ENCODE data around the gene HLA-DRA. TPM values are rescaled to one million over a fixed set of nuclear protein-coding genes. Genes with fewer than 3 reads are reported as not detected.

The HLA-DRA gene
- total and polyA plus RNA-seq, 9 of the 15 experiments (the other 6 are each of a cell fraction or from before 2014, with no cell fraction given): 0.18 to 1.8 (median 0.41) TPM; not detected in 4

DNA sequence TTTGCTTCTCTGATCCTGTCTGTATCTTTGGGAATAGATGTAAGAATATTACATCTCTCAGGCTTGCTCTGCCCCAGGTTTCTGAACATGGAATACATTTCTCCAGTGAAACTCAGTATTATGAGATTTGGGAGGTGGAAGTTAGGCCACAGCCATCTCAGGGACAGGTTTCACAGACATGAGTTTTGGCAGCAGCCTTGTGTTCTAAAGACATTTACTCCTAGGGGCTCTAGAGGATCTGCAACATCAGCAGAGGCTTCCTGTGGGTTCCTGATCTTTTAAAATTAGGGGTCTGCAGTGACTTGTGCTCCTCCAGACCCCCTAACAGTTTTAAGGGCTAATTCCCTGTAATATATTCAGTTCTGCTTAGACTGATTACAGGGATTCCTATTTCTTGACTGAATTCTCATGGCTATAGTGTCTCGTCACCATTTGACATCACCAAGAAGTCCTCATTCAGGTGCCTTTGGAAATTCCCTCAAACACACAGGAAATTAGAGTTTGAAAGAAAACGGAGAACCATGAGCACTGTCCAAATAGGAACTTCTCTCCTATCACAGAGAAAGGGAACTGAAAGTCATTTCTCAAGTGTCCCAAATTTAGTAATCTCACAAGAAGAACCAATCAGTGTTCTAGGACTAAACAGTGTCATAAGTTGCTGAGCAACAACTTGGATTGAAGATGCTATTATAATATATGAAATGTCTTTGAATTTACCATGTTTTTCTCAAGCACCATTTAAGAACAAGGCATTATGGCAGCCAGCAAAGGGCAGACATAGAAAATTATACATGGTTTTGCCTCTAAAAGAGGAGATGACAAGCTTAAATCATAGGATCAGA lies 2.5 kb upstream of the HLA-DRA start:
- H3K9ac ChIP-seq (ENCODE audit: insufficient read depth in 1 of 2, low read depth in 2 of 2, low read length in 2 of 2): no peak overlapping the region
- no peaks in the 10 kb centered on the region for H3K9me1 ChIP-seq (ENCODE audit: control insufficient read depth, insufficient read depth, low read length)
- H3K9me3 ChIP-seq (replicated peaks; ENCODE audit: control insufficient read depth, insufficient read depth, low read depth, low read length): no peaks in the 10 kb centered on the region
- CTCF ChIA-PET (ENCODE audit: low intra/inter-chr PET ratio): interaction anchor here (0.6 kb wide), 1 partner anchor 76 kb away, joined by 4 read pairs; no protein-coding TSS in a partner anchor
- no peak overlapping the region for H3K4me2 ChIP-seq (ENCODE audit: insufficient read depth, low read length)
- POLR2A ChIA-PET: no interaction called here
- H2AFZ ChIP-seq (ENCODE audit: low read depth, low read length): no peak overlapping the region
- H3K27me3 ChIP-seq (ENCODE audit: control insufficient read depth in 2 of 2, insufficient read depth in 2 of 2, low read length in 2 of 2): peaks cover 0 to 2% of the 10 kb centered on the region in 2 experiments; a peak in 2 of 5 replicates
- no peaks in the 10 kb centered on the region for H4K20me1 ChIP-seq (replicated peaks; ENCODE audit: control insufficient read depth, insufficient read depth, low read length)
- TF ChIP-seq POLR3G (IDR thresholded peaks at IDR 0.05; ENCODE audit: extremely low read depth, insufficient read length, insufficient replicate concordance) (no peak), TCF7 (IDR thresholded peaks at IDR 0.05; ENCODE audit: borderline replicate concordance) (no peak), GATAD2A (IDR thresholded peaks at IDR 0.05) (no peak), HLTF (IDR thresholded peaks at IDR 0.05) (no peak), TEAD2 (tag; IDR thresholded peaks at IDR 0.05) (no peak), RFX5 (IDR thresholded peaks at IDR 0.05; ENCODE audit: low read depth, low read length) (peak; percentile 94), CREB1 (IDR thresholded peaks at IDR 0.05) (no peak), CREB1 (CRISPR knock-in tag; IDR thresholded peaks at IDR 0.05) (0 out of 2 replicates have a peak, but pooled peaks have one; percentile 17), RBM17 (IDR thresholded peaks at IDR 0.05; ENCODE audit: borderline replicate concordance, low read depth, low read length) (no peak), NONO (IDR thresholded peaks at IDR 0.05; ENCODE audit: low read depth in 2 of 2, low read length in 1 of 2) (no peak)
- TF ChIP-seq, protein P1, sequence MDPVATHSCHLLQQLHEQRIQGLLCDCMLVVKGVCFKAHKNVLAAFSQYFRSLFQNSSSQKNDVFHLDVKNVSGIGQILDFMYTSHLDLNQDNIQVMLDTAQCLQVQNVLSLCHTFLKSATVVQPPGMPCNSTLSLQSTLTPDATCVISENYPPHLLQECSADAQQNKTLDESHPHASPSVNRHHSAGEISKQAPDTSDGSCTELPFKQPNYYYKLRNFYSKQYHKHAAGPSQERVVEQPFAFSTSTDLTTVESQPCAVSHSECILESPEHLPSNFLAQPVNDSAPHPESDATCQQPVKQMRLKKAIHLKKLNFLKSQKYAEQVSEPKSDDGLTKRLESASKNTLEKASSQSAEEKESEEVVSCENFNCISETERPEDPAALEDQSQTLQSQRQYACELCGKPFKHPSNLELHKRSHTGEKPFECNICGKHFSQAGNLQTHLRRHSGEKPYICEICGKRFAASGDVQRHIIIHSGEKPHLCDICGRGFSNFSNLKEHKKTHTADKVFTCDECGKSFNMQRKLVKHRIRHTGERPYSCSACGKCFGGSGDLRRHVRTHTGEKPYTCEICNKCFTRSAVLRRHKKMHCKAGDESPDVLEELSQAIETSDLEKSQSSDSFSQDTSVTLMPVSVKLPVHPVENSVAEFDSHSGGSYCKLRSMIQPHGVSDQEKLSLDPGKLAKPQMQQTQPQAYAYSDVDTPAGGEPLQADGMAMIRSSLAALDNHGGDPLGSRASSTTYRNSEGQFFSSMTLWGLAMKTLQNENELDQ (CRISPR knock-in tag; IDR thresholded peaks at IDR 0.05; ENCODE audit: borderline replicate concordance): no peak
- 0% methylated on average over 2 of the region's 2 CpGs for WGBS (ENCODE audit: insufficient coverage, low coverage, missing lambda C conversion rate)
- no peak for DNase-seq (ENCODE audit: extremely low read depth in 1 of 4, low spot score in 3 of 4)
- in situ Hi-C loops (cut with MboI) (no loop called here), intact Hi-C loops (cut with micrococcal nuclease) (no loop called here)
- H3K27ac ChIP-seq (ENCODE audit: extremely low read depth, low read depth, low read length): no peak overlapping the region
- H3K36me3 ChIP-seq (ENCODE audit: control insufficient read depth, insufficient read depth, low read length): no peaks in the 10 kb centered on the region
- no peaks in the 10 kb centered on the region for H3K79me2 ChIP-seq (ENCODE audit: control insufficient read depth, insufficient read depth, low read length)
- no TSS peak for BruUV-seq (replicated peaks)
- no peak for ATAC-seq
- no peaks in the 10 kb centered on the region for H3K4me1 ChIP-seq (replicated peaks in 1 of 2; ENCODE audit: control insufficient read depth in 2 of 2, insufficient read depth in 2 of 2, low read length in 2 of 2)
- no peak for FAIRE-seq
- no peak overlapping the region for H3K4me3 ChIP-seq
